GM18508 (cell line): ENCODE data around the gene PPP4R4.
"Not testable (repeated sequence)": the region's sequence is repeated elsewhere in the genome, so short reads cannot be mapped to it uniquely, and the experiment has no call there.

Experiments used
- ATAC-seq: cut with Tn5 transposase; IDR thresholded peaks from one replicate; pipeline ENCODE4 v1.9.1; 2021; ENCODE audit warnings: moderate number of reproducible peaks; ENCODE audit not compliant: insufficient read depth, unreplicated experiment

Gene PPP4R4

DNA sequence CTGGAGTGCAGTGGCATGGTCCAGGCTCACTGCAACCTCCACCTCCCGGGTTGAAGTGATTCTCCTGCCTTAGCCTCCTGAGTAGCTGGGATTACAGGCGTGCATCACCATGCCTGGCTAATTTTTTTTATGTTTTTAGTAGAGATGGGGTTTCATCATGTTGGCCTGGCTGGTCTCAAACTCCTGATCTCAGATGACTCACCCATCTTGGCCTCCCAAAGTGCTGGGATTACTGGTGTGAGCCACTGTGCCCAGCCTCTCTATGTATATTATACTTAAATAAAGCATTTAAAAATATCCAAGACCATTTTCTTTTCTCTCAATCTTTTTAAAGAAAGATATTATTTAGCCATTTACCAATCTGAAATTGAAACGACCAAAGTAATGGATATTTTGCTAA lies 90.1 kb downstream of the PPP4R4 start:
- not testable (repeated sequence) for ATAC-seq

DNA sequence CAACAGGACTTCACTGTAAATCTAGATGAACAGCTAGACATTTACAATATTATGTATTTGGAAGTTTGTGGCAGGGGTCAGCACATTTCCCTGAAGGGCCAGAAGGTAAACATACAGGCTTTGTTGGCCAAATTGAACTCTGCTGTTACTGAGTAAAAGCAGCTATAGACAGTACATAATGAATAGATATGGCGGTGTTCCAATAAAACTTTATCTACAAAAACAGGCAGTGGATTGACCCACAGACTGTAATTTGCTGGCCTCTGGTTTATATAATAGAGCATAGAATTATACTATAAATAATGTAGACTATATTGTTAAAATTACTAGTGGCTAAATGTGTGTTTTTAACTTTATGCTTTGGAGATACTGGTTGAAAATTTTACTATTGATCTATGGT lies 93.2 kb downstream of the PPP4R4 start:
- no peak for ATAC-seq

- not testable (repeated sequence) for ATAC-seq
Measured at GRCh38 chr14:94268582-94268981, 94.5 kb downstream of the PPP4R4 start.

DNA sequence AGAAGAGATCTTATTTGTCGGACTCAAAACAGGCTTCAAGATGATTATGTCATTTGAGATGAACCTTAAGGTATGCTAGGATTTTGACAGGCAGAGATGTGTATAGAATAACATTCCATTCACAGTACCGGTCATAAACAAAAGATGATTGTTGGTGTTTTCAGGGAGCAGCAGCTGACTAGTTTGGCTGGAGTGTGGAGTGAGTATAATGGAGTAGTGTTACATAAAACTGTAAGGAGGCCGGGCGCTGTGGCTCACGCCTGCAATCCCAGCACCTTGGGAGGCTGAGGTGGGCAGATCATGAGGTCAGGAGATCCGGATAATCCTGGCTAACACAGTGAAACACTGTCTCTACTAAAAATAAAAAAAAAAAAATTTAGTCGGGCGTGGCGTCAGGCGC lies 95.0 kb downstream of the PPP4R4 start:
- ATAC-seq = no peak

DNA sequence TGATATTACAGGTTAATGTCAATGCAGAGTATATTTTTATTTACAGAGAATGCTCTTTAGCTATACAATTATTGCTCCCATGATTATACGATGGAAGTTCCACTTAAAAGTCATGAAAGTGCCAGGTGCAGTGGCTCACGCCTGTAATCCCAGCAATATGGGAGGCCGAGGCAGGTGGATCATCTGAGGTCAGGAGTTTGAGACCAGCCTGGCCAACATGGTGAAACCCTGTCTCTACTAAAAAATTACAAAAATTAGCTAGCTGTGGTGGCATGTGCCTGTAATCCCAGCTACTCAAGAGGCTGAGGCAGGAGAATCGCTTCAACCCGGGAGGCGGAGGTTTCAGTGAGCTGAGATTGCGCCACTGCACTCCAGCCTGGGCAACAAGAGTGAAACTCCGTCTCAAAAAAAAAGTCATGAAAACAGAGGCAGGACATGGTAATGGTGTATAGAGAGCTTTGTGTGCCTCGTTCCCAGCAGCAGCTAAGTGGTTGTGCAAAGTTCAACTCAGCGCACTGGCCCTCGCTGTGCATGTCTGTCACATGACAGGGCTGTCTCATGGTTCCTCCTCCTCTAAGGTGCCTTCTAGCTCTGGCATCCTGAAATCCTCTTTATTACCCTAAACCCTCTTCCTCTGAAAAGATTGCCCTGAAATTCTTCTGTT lies 102.9 kb downstream of the PPP4R4 start:
- not testable (repeated sequence) for ATAC-seq

GRCh38 chr14:94278731-94279130 lies 104.6 kb downstream of the PPP4R4 start:
- ATAC-seq = no peak

- ATAC-seq = no peak
Measured at GRCh38 chr14:94282991-94283723, 109.0 kb downstream of the PPP4R4 start.

- ATAC-seq = no peak
Measured at GRCh38 chr14:94284221-94284620, 110.1 kb downstream of the PPP4R4 start.

DNA sequence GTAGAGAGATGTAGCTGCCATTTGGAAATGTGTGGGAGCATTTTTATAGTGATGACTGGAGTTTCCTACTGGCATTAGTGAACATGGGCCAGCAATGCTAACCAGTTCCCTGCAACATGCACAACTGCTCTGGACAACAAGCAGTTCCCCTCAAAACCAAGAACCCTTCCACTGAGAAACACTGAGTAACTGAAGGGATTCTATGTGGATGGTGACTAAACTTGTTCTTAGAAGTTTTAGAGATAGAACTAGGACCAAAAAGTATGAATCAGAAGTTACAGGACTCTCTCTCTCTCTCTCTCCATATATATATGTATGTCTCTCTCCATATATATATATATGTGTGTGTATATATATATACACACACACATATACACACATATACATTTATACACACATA lies 111.0 kb downstream of the PPP4R4 start:
- no peak for ATAC-seq

DNA sequence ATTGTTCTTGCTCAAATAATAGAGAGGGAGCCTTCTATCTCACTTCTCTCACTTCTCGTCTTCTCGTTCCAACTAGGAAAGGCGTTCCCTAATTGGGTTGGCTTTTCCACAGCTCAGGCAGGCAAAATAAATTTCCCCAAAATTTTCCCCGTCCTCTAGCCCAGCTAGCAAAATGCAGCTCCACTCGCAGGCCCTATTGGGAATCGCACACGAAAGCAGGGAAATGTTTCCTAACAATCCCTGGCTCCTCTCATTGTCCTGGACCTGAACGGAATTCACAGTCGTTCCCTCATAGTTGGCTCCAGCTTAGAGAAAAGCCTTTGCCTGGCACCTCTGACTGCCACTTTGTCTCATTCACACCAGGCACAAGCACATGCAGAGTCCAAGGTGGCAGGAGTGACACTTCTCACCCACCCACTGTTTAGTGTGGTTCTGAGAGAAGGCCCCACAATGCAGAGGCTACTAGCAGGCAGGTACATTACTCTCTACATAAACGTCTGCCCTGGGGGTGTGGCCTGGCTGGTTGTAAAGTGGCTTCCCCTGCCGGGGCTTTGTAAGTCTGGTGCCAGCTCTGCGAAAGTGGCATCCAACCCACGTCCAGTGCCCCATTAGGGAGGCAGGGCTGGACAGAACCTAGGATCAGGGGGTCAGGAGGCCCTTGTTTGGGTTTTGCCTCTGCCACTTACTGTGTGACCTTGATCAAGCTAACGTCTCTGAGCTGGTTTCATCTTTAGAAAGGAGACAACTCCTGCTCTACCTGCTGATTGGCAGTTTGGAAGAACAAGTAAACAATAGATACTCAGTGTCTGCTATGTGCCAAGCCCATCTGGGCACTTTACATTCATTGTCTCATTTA lies 114.7 kb downstream of the PPP4R4 start:
- no peak for ATAC-seq

- no peak for ATAC-seq
Measured at GRCh38 chr14:94290197-94290596, 116.1 kb downstream of the PPP4R4 start.

GRCh38 chr14:94291159-94291905 lies 117.2 kb downstream of the PPP4R4 start:
- no peak for ATAC-seq

- ATAC-seq = no peak
Measured at GRCh38 chr14:94291906-94292525, 117.9 kb downstream of the PPP4R4 start.

- no peak for ATAC-seq
Measured at GRCh38 chr14:94292526-94292871, 118.4 kb downstream of the PPP4R4 start.

GRCh38 chr14:94292872-94293577 lies 118.9 kb downstream of the PPP4R4 start, which contains the start of gene SERPINA10:
SERPINA10 (minus strand) TSS chr14:94293268; CDS start chr14:94290593, 2,675 bp downstream.
- no peak for ATAC-seq

DNA sequence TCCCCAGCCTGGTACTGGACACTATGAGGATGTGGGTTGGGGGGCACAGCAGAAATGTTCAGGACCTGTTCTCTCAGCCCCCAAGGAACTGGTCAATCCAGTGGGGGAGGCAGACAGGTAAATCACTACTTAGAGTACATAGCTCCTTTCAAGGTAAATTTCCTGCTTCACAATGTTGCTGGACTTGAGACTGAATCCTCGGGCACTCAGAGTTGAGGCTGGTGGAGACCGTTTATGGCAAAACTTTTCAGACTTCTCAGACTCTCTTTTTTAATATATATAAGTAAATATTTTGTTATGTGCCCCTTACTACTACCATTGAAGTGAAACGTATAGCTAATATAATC lies 119.4 kb downstream of the PPP4R4 start:
- no peak for ATAC-seq

DNA sequence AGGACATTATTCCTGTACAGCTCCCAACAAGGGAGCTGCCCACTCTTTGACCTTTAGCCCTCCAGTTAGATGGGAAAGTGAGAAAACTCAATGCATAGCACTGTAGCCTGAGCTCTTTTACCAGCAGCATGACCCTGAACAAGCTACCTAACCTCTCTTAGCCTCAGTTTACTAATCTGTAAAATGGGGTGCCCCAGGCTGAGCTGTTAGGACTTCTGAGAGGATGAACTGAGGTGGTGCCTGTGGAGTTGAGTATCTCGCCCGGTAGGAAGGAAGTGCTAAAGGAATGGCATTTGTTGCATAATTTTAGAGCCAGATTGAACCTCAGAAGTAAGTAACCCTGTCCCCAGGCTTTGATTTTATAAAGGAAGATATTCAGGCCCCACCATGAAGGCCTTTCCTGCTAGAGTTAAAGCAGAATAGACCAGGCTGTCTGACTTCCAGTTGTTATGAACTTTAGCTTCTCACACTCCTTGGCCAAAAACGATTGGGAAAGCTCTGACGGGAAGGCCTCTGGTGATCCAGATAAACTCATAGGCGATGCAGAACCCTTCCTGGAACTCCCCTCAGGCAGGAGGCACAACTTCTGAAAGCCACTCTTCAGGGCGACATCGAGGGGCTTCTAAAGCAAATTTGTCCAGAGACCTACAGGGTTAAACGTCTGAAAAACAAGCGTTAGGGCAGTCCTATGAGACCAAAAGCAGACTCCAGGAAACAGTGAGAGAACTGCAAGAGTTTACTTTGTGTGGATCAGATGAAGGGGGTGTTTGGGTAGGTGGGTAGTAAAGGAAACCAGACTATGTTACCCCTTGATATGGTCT lies 121.4 kb downstream of the PPP4R4 start:
- ATAC-seq = no peak

GRCh38 chr14:94296181-94296545 lies 122.0 kb downstream of the PPP4R4 start:
- not testable (repeated sequence) for ATAC-seq

DNA sequence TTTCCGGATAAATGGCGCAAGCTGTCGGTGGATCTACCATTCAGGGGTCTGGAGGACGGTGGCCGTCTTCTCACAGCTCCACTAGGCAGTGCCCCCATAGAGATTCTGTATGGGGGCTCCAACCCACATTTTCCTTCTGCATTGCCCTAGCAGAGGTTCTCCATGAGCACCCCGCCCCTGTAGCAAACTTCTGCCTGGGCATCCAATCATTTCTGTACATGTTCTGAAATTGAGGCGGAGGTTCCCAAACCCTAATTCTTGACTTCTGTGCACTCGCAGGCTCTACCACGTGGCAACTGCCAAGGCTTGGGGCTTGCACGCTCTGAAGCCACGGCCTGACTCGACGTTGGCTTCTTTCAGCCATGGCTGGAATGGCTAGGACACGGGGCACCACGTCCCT lies 124.0 kb downstream of the PPP4R4 start:
- ATAC-seq = no peak
